Measurements from ENCODE around the gene NUDT3.
"Not testable (repeated sequence)": the region's sequence is repeated elsewhere in the genome, so short reads cannot be mapped to it uniquely, and the experiment has no call there.

NUDT3 gene

GRCh38 chr6:34343806-34344205 lies 48.7 kb downstream of the NUDT3 start:
- no peak for DNase-seq (ENCODE audit: low read depth in 3 of 3)

GRCh38 chr6:34342247-34342646 lies 50.2 kb downstream of the NUDT3 start:
- DNase-seq (ENCODE audit: low read depth in 3 of 3), result no peak

GRCh38 chr6:34341481-34341971 lies 50.9 kb downstream of the NUDT3 start:
- no peak for DNase-seq (ENCODE audit: low read depth in 3 of 3)

- no peak for DNase-seq (ENCODE audit: low read depth in 3 of 3)
These were observed 51.5 kb downstream of the NUDT3 start for GRCh38 chr6:34340906-34341480.

- no peak for DNase-seq (ENCODE audit: low read depth in 3 of 3)
These were observed 52.1 kb downstream of the NUDT3 start for GRCh38 chr6:34340394-34340793.

- no peak for DNase-seq (ENCODE audit: low read depth in 3 of 3)
These were observed 52.5 kb downstream of the NUDT3 start for GRCh38 chr6:34339971-34340370.

- no peak for DNase-seq (ENCODE audit: low read depth in 3 of 3)
These were observed 53.0 kb downstream of the NUDT3 start for GRCh38 chr6:34339432-34339831.

GRCh38 chr6:34338811-34339210 lies 53.7 kb downstream of the NUDT3 start:
- DNase-seq (ENCODE audit: low read depth in 3 of 3), result no peak

- no peak for DNase-seq (ENCODE audit: low read depth in 3 of 3)
These were observed 54.1 kb downstream of the NUDT3 start for GRCh38 chr6:34338377-34338776.

GRCh38 chr6:34334796-34335416 lies 57.6 kb downstream of the NUDT3 start:
- no peak for DNase-seq (ENCODE audit: low read depth in 3 of 3)

- DNase-seq (ENCODE audit: low read depth in 3 of 3), result no peak
These were observed 58.6 kb downstream of the NUDT3 start for GRCh38 chr6:34333858-34334257.

- no peak for DNase-seq (ENCODE audit: low read depth in 3 of 3)
These were observed 59.9 kb downstream of the NUDT3 start for GRCh38 chr6:34332251-34333198.

GRCh38 chr6:34331371-34332050 lies 61.0 kb downstream of the NUDT3 start:
- no peak for DNase-seq (ENCODE audit: low read depth in 3 of 3)

GRCh38 chr6:34329814-34330213 lies 62.7 kb downstream of the NUDT3 start:
- DNase-seq (ENCODE audit: low read depth in 3 of 3), result not testable (repeated sequence)

GRCh38 chr6:34328969-34329368 lies 63.5 kb downstream of the NUDT3 start:
- no peak for DNase-seq (ENCODE audit: low read depth in 3 of 3)

GRCh38 chr6:34327313-34328205 lies 64.9 kb downstream of the NUDT3 start:
- DNase-seq (ENCODE audit: low read depth in 3 of 3), result not testable (repeated sequence)

GRCh38 chr6:34325633-34326032 lies 66.8 kb downstream of the NUDT3 start:
- DNase-seq (ENCODE audit: low read depth in 3 of 3), result no peak

GRCh38 chr6:34324738-34325444 lies 67.6 kb downstream of the NUDT3 start:
- DNase-seq (ENCODE audit: low read depth in 3 of 3), result no peak

- DNase-seq (ENCODE audit: low read depth in 3 of 3), result not testable (repeated sequence)
These were observed 68.2 kb downstream of the NUDT3 start for GRCh38 chr6:34324221-34324620.

- no peak for DNase-seq (ENCODE audit: low read depth in 3 of 3)
These were observed 69.2 kb downstream of the NUDT3 start for GRCh38 chr6:34323300-34323699.
